ENCODE results near the gene ATP8B3.

The ATP8B3 gene

DNA sequence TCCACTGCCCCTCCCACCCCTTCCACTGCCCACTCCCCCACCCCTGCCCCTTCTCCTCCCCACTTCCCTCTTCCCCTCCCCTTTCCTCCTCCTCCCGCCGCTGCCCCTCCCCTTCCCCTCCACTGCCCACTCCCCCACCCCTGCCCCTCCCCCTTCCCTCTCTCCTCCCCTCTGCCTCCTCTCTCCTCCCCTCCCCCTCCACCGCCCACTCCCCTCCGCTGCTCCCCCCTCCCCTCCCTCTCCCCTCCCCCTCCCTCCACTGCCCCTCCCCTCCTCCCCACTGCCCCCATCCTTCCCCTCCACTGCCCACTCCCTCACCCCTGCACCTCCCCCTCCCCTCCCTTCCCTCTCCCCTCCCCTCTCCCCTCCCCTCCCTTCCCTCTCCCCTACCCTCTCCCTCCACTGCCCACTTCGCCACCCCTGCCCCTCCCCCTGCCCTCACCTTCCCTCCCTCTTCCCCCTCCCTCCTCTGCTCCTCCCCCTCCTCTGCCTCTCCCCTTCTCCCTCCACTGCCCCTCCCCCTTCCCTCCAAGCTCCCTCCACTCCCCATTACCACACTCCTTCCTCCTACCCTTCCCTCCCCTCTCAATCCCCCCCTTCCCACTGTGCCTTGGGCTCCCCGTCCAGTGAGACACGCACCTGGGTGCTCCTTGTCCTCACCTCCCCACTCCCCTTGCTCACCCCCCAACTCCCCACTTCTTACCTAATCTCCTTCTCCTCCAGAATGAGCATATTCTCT is 21.9 kb downstream of the ATP8B3 start:
- no peak for DNase-seq

DNA sequence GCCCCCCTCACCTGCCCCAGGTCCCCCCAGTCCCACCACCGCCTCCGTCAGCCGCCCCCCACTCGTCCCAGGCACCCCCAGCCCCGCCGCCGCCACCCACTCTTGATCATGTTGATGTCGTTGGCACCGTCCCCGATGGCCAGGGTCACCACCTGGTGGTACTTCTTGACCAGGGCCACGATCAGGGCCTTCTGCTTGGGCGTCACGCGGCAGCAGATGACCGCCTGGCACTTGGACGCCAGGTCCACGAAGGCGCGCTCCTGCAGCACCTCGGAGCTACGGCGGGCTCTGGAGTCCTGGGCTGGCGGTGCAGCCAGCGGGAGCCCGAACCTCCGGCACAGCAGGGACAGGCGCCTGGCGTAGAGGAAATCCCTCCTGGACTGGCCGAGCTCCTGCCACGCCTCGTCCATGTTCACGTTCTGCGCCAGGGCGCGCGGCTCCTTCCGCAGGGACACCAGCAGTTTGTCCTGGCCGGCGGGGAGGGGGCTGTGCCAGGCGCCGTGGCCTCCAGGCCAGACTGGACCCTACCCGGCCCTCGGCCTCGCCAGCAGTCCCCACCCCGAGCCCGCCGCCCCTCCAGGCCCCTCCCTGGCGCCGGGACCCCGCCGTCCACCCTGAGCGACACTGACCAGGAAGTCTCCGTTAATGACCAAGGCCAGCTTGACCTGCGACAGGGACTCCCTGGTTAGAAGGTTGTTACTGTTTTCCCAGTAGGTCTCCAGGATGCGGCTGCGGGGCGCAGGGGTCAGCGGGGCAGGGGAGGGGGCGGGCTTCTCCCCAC is 22.6 kb downstream of the ATP8B3 start:
- DNase-seq = no peak

DNA sequence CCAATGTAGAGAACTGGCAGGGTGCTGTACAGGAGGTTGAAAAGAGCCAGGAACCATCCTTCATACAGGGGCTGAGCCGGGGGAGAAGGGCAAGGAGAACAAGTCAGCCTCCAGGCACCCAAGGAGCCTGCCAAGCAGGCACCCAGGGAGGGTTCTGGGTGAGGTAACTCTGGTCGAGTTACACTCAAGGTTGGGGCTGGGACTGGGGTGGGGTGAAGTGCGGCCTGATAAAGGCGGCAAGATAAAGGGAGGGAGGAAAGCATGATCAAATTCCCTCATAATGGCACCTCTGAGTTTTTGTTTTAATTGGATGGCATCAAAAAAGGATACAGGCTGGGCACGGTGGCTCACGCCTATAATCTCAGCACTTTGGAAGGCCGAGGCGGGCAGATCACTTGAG is 25.0 kb downstream of the ATP8B3 start:
- DNase-seq = no peak

DNA sequence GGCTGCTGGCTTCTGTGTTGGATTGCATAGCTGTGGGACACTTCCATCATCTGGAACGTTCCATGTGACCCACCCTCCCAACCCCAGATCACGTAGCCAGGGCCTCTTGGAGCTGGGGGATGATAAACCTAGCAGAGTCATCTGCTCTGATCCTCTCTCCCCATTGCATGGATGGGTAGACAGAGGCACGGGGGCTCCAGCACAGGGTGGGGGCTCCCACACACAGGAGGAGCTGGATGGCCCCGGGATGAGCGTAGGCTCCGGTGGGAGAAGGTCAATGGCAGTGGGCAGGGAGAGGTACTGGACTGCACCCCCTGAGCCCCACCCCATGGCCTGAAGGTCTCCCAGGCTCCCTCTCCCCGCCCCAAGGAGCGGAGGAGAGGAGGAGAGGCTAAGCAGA is 25.4 kb downstream of the ATP8B3 start:
- DNase-seq = no peak

DNA sequence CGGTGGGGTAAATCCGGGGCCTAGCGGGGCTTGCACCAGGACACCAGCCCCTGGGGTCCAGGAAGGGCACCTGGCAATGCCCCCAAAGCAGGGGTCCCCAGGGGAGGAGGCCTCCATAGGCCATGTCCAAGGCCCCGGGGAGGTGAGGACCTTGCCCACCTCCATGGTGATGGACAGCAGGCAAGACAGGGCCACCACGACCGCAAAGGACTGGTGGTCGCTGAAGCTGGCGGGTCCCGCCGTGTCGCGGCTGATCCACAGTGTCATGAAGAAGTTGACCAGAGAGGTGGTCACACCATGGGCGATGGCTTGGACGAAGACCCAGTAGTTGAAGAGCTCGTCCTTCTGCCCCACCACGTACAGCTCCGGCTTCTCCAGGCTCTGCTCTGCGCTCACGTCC is 26.8 kb downstream of the ATP8B3 start:
- DNase-seq = no peak

DNA sequence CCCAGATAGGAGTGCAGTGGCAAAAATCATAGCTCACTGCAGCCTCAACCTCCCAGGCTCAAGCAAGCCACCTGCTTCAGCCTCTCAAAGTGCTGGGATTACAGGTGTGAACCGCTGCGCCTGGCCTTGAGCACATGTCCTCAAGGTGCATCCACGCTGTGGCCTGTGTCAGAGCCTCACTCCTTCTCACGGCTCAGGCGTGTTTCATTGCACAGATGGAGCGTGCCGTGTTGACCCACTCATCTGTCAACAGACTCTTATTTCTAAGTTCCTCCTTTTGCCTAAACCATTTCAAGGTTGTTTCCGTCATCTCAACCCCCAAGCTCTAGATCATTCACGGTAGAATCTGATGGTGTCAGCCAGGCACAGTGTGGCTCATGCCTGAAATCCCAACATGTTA is 28.2 kb downstream of the ATP8B3 start:
- DNase-seq = no peak

- DNase-seq = peak; percentile 51
These were observed 28.7 kb downstream of the ATP8B3 start for GRCh38 chr19:1783354-1783753.

- DNase-seq = no peak
These were observed 29.6 kb downstream of the ATP8B3 start for GRCh38 chr19:1782521-1782920.

DNA sequence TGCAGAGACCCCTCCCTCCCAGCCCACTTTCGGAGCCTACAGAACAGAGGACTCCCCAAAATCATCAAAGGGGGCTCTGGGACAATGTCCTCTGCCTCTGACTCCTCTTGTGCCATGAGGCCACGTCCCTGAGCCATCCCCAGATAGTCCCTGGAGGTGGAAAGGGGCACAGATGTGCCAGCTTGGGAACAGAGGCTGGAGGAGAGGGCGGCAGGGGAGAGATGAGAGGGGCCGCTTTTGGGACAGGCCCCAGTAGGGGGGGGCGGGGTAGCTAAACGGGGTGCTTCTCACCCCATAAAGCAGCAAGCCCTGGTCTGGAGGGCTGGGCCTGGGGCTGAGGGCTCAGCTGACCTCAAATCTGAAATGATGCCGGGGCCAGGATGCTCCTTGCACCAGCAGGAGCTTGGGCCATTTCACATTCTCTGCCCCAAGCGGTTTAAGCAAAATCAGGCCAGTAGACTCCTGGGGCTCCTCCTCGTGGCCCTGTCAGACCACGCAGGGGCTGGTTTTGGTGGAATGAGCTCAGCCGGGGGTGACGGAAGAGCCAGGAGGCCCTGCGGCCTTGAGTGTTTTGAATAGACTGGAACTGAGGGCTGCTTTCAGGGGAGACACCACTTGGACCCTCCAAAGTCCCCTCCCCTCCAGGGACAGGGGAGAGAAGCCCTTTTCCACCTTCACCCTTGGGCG is 31.7 kb downstream of the ATP8B3 start:
- peak; percentile 28 for DNase-seq

- DNase-seq = no peak
These were observed 32.5 kb downstream of the ATP8B3 start for GRCh38 chr19:1779574-1779973.

GRCh38 chr19:1777149-1777548 is 34.9 kb downstream of the ATP8B3 start:
- DNase-seq = no peak

DNA sequence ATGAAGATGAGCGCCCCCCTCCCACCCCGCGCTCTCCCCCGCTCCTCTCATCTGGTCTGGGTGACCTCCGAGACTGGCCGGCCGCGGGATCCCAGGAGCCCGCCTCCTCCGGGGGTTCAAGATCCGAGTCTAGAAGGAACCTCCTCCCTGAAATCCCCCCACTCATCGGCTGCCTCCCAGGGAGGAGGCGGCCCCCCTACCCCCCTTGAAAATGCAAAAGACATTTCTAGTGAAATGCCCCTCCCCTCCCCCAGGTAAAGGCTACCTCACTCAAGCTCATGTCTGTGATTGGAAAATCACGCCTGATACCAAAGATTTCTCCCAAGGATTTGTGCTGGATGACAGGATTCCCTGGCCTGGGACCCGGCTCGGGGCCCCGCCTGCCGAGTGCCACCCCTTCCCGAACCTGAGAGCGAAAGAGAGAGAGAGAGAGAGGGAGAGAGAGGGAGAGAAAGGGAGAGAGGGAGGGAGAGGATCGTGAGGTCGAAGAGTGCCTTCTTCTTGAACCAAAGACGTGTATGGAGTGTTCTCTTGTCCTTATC is 35.4 kb downstream of the ATP8B3 start:
- no peak for DNase-seq

DNA sequence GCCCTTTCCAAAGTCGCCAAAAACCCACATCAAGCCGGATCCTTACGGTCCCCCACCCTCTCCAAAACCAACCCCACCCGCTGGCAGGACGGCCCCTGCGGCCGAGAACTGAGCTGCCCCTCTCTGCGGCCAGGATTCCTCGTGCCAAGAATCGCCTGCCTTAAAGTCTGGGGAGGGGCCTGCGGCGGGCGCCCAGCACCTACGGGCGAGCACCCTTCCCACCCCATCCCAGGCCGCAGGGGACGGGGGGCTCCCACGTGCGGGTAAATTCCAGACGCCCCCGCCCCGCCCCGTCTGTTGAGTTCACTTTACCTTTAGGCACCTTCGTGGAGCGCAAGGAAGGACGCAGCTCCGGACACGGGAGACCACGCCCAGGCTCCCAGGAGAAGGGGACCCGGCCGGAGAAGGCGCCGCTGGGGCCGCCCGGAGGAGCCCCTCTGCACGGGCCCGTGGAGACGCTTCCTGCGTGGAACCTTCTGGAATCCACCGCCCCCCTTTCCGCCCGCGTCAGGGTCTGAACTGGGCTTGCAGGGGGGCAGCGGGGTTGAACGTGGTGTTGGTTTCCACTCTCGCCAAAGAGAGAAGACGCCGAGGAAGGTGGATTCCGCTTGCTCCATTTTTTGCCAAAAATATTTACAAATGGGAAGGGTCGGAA is 36.0 kb downstream of the ATP8B3 start:
- DNase-seq = no peak

DNA sequence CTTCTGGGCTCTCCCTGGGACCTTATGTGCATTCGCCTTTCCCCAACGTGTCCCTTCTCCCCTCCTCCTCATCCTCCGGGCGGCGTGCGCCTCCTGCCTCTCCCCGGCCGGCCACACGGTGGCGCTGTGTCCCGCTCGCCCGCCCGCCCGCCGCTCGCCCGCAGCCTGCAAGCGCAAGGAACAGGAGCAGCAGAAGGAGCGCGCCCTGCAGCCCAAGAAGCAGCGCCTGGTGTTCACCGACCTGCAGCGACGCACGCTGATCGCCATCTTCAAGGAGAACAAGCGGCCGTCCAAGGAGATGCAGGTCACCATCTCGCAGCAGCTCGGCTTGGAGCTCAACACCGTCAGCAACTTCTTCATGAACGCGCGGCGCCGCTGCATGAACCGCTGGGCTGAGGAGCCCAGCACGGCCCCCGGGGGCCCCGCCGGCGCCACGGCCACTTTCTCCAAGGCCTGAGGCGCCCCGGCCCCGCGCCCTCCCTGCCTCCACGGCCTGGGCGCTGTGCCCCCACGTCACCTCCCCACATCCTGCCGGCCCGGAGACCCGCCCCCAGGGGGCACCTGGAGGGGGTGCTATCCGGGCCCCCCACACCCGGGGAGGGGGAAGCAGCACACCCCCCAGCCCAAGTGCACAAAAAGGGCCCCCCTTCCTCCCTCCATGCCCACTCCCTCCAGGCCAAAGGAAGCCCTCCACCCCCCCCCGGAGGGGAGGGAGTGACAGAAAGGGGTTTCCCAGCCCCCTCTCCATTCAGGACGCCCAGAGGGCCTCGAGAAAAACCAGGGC is 36.9 kb downstream of the ATP8B3 start:
- DNase-seq = peak; percentile 80

GRCh38 chr19:1773184-1773583 is 38.9 kb downstream of the ATP8B3 start:
- DNase-seq = no peak

DNA sequence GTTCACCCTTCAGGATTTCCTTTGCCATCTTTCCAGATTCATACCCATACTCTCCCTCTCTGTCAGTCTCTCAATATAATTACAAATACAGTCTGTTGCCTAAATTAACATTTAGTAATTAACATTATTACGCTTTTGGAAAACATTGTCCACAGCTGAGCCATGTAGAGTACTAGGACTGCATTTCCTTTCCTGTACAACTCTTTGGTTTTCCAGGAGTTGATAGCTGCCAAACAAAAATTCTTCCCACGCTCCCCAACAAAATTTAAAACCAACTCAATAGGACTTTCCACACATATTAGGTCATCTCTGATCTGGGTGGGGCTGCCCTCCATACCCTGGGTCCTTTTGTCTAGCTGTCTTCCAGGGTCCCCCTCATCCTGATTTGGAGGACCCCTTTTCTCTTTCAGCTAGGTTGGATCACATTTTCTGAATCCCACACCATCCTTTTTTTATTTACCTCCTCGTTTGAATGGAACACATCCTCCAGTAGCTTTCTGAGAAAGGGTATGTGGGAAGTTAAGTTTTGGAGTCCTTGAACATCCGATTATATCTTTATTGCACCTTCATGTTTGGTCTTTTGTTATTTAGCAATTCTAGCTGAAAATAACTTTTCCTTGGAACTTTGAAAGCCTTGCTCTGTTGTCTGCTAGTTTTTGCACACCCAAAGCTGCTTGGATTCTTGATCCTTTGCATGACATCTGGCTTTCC is 41.1 kb downstream of the ATP8B3 start:
- DNase-seq = no peak

- DNase-seq = no peak
These were observed 42.5 kb downstream of the ATP8B3 start for GRCh38 chr19:1769645-1769985.

- no peak for DNase-seq
These were observed 43.0 kb downstream of the ATP8B3 start for GRCh38 chr19:1768918-1769644.

GRCh38 chr19:1768248-1768647 is 43.8 kb downstream of the ATP8B3 start:
- peak; percentile 54 for DNase-seq

DNA sequence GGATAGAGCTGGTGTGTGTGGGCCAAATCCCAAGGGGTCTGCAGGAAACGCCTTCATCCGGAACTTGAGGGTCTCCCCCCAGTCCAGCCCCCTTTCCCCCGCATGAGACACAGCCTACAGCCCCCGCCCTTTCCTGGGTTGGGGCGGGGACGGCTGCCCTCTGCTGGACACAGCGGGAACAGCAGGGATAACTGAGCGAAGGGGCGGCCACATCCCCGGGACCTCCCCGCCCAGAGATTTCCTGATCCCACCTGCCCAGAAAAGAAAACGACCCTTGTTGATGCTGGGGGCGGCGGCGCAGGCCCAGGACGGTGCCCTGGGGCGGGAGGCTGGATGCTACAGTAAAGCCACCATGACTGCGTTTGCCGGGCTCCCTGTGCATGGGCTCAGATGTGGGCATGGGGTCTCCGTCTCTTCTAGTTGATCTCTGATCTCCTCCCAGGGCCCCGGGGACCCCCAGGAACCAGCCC is 44.6 kb downstream of the ATP8B3 start:
- peak; percentile 65 for DNase-seq
